ENCODE results near the gene CD24.
A peak's percentile ranks its signal among the peaks of the same experiment; 100 is the strongest.

The CD24 gene

GRCh38 chr6:106967936-106968555 lies 6.5 kb downstream of the CD24 start:
- DNase-seq: no peak

DNA sequence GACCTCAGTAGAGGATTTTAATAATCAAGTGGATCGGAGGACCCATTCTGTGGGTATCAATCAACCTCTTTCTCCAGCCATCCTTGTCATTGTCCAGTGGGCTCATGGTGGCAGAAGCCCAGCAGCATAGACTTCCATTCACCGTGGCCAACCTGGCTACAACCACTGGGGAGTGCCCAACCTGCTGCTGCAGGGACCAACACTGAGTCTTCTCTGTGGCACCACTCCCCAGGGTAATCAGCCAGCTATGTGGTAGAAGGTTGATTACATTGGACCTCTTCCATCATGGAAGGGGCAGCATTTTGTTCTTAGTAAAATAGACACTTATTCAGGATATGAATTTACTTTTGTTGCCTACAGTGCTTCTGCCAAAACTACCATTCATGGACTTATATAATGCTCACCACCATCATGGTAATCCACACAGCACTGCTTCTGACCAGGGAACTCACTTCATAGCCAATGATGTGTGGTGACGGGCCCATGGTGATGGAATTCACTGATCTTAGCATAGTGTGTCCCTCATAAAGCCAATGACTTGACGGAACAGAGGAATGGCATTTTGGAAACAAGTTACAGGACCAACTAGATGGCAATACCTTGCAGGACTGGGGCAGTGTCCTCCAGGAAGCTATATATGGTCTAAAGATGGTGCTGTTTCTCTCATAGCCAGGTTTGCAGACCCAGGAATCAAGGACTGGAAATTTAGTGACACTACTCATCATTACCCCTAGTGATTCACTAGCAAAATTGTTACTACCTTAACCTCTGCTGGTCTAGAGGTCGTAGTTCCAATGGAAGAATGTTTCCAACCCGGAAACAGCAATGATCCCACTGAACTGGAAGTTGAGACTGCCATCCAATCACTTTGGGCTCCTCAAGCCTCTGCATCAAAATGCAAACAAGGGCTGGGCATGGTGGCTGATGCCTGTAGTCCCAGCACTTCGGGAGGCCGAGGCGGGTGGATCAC lies 7.6 kb downstream of the CD24 start:
- peak; percentile 74 for DNase-seq

GRCh38 chr6:106966229-106966628 lies 8.3 kb downstream of the CD24 start:
- no peak for DNase-seq

GRCh38 chr6:106964954-106965353 lies 9.6 kb downstream of the CD24 start:
- DNase-seq: no peak

DNA sequence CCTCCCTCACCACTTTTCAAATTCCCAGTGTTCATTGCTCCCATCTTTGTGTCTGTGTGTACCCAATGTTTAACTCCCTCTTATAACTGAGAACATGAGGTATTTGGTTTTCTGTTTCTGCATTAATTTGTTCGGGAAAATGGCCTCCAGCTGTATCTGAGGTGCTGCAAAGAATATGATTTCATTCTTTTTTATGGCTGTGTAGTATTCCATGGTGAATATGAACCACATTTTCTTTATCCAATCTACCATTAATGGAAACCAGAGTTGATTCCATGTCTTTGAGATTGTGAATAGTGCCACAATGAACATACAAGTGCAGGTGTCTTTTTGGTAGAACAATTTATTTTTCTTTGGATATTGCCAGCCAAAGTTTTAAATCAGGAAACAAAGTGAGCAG lies 10.4 kb downstream of the CD24 start:
- DNase-seq: no peak

DNA sequence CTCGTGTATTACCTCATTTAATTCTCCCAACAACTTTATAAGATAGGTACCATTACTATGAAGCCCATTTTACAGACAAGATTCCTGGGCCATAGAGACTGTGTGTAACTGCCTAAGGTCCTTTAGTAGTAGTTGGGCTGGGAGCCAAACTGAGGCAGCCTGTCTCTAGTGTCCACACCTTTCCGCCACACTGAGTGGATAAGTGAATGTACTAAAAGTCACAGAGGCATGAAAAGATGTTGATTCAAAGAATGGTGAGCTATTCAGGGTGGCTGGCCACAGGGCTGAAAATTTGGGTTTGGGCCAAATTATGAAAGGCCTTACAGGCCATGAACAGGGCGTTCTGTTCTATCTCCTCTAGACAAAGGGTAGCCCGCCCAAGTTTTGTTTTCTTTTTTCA lies 11.0 kb downstream of the CD24 start:
- DNase-seq: peak; percentile 95

- no peak for DNase-seq
Observed at GRCh38 chr6:106961801-106962200, 12.7 kb downstream of the CD24 start.

DNA sequence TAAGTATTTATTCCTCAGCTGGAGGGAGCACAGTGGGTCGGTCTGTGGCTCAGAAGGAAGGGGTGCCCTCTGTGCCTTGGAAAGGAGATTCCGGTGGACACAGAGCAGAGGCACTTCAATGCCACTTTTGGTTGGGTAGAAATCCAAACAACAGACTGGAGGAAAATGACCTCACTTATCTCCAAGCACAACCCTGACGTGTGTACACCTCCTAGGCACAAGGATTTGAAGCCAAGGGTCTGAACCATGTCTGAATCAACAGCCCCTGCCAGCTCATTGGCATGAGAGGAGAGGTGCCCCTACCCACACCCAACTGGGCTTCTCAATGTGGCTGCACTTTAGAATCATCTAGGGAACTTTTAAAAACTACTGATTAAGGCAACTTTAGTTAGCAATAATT lies 13.4 kb downstream of the CD24 start:
- no peak for DNase-seq

DNA sequence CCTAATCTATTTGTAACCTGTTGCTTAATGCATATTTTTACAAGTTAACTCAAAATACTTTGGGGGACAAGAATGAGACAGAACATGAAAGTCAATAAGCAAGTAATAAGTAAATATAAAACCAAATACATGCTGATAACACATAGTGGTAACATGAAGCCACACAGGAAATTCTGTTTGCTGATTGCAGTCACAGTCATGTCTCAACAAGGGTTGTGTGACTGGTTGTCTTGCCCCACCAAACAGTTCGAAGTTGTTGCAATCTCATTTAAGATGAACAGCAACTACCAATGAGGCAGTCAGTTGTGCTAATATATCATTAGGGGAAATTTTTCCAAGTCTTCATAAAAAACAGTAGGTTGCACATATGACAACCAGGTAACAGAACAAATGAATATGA lies 14.5 kb downstream of the CD24 start:
- no peak for DNase-seq

DNA sequence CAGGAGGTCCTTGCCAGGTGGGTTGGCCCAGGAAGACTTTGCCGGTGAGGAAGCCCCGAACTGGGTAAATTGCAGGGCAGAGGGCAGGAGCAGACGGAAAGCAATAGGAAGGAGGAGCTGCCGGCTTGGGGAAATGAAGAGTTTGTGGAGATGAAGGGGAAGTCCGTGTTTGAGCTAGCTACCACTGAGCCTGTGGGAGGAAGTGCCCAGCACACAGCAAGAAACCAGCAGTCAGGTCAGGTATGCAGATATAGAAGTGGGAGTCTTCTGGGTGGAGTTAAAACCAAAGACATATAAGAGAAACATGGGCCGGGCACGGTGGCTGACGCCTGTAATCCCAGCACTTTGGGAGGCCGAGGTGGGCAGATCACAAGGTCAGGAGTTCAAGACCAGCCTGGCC lies 34.7 kb downstream of the CD24 start:
- DNase-seq: peak; percentile 82

- peak; percentile 87 for DNase-seq
Observed at GRCh38 chr6:106939208-106939607, 35.3 kb downstream of the CD24 start.

GRCh38 chr6:106927531-106928398 lies 46.8 kb downstream of the CD24 start:
- no peak for DNase-seq

- no peak for DNase-seq
Observed at GRCh38 chr6:106925948-106926347, 48.6 kb downstream of the CD24 start.

- no peak for DNase-seq
Observed at GRCh38 chr6:106924694-106925523, 49.6 kb downstream of the CD24 start.

DNA sequence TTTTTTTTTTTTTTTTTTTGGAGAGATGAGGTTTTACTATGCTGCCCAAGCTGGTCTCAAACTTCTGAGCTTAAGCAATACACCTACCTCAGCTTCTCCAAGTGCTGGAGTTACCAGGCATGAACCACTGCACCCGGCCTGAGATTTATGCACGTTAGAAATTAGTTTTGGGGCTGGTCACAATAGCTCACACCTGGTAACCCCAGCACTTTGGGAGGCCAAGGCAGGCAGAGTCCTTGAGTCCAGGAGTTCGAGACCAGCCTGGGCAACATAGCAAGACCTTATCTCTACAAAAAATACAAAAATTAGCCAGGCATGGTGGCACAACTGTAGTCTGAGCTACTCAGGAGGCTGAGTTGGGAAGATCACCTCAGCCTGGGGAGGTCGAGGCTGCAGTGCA lies 51.9 kb downstream of the CD24 start:
- no peak for DNase-seq

Measured in NCI-H2029 (cell line).